Stimulated activated CD4-positive, alpha-beta T cell treated with anti-CD3 and anti-CD28 coated beads, Interleukin-12 subunit alpha, Interleukin-12 subunit beta, amount 100 ng/mL, for 24 hours (primary cell): ENCODE results near the gene TLR8.

Source experiments
- DNase-seq, 2 experiments: peaks; one replicate each; pipeline ENCODE4 v3.0.0-alpha.2; 2020; ENCODE audit warnings: low read depth in 2 of 2

TLR8 gene

DNA sequence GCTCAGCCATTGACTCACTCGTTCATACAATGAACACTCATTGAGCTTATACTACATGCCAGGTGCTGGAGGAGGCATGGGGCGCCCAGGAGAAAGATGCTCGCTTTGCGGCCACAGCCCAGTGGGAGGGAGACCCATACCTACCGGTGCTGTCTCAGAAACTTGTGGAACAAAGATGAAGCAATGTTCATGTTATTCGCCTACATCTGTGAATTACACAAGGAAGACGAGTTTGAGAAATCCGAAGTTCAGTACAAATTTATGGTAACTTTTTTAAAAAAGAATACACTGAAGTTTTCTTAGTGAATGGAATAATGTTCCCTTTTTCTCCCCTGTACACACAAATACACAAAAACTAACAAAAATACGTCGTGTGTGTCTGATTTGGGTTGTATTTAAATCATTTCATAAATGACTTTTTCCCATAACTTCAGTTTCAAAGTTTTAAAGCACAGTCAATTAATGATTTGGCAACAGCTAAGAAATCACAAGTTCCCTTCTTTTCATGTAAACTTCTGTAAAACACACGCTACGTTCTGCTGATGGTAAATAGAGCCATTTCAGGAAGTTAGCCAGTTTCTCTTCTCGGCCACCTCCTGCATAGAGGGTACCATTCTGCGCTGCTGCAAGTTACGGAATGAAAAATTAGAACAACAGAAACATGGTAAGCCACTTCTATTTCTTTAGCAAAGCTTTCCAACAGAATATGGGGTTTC is at the start of gene TLR8:
TSS of gene TLR8 (plus strand) at position 575 of the 716 bp plus-strand sequence. CDS start at position 662, 87 bp downstream.
- DNase-seq = no peak

GRCh38 chrX:12865359-12865758 is 41.1 kb upstream of the TLR8 start:
- no peak for DNase-seq

DNA sequence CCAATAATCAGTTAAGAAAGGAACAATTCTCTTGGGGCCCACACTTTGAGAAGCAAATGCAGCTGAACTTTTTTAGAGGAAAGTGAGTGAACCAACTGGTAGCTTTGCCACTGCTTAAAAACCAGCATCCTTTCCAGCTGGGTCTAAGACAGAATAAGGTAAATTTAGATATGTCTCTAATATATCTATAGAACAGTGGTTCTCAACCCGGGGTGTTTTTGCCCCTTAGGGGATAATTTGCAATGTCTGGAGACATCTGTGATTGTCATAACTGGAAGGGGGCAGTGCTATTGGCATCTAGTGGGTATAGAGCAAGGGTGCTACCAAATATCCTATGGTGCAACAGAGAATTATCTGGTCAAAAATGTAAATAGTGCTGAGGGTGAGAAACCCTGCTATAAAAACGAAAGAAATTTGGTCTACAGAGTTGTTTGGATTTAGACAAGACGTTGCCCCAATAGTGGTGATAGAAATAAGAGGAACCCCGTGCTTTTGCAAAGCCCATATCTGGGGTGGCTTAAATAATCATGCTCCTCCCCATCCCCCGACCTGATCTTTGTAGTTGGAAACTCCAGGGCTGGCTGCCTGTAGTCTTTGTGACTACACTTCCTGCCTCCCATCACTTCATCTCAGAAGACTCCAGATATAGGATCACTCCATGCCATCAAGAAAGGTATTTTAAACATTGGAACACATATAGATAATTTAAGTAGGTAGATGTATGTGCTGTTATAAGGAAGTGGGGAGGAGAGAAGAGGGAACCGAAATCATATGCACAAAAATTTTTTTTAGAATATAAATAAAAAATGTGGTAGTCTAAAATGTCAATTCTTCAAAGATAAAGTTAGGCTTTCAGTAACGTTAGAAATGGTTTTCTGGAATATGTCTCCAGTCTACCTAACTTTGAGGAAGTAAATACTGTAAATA is 39.7 kb upstream of the TLR8 start, which contains the start of gene TLR7:
TSS of gene TLR7 (plus strand) at position 622 of the 927 bp plus-strand sequence. CDS start 507 bp downstream, outside the sequence.
- DNase-seq = no peak

DNA sequence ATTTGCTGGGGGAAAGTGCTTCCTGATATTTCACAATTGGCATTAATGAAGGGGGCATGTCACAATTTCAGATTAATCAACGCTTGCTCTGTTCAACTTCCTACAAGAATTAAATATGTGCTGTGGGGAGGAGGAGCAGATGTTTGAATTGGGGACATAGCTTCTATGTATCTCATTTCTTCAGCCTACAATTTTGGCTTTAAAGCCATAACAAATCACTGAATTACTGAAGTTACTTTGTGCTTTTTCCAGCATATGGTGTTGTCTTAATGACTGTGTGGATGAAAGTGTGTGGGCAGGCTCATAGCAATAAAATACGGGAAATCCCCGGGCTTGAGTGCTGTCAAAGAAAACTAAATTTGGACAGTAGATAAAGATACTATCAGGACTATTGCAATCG is 38.7 kb upstream of the TLR8 start:
- no peak for DNase-seq

DNA sequence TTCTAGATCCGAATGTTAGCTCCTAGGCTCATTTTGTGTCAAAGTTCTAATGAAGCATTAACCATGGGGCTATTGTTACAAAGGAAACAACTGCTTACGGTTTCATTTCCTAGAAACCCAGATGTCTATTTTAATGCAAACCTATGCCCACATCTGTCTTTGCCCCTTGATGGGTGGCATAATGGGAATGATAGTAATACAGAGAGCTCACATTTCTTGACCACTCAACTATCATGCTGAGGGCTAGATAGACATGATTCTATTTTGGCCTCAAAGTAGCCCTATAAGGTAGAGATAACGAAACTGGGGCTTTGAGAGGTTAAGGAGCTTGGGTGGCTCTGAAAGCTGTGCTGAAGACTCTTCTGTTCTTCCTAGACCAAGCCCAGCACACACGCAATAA is 37.7 kb upstream of the TLR8 start:
- no peak for DNase-seq

- DNase-seq = no peak
Measured at GRCh38 chrX:12871257-12871656, 35.2 kb upstream of the TLR8 start.

- no peak for DNase-seq
Measured at GRCh38 chrX:12872741-12873140, 33.7 kb upstream of the TLR8 start.

- no peak for DNase-seq
Measured at GRCh38 chrX:12874581-12874980, 31.8 kb upstream of the TLR8 start.

DNA sequence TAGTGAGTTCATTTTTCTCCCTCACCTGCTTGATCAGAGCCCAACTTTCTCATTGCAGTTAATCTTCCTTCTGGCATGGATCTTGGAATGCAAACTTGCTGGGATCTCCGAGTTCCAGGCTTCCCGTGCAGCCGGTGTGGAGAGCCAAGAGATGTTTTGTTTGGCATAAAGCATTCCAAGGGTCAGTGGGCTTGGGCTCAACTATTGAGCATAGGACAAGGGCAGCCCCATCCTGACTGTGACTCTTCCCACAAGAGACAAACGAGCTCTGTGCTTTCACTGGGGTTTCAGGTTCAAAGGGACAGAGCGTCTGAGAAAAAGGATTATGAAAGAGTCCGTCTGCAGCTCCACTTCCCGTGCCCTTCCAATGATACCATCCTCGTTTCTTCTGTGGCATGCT is 29.0 kb upstream of the TLR8 start:
- no peak for DNase-seq

GRCh38 chrX:12878536-12878935 is 27.9 kb upstream of the TLR8 start:
- no peak for DNase-seq

DNA sequence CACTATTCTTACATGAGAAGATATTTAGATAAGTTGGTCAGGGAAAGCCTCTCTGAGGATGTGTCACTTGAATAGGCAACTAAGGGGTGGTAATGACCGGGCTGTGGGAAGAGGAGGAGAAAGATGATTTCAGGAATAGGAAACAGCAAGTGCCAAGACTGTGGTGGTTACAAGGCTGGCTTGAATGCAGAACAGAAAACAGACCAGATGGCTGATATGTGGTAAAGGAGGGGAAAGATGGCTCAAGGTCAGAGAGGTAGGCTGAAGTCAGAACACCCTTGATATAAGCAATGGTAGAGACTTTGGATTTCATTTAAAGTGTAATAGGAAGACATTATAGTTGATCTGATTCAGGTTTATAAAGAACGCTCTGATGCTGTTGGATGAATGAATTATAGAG is 24.5 kb upstream of the TLR8 start:
- no peak for DNase-seq

DNA sequence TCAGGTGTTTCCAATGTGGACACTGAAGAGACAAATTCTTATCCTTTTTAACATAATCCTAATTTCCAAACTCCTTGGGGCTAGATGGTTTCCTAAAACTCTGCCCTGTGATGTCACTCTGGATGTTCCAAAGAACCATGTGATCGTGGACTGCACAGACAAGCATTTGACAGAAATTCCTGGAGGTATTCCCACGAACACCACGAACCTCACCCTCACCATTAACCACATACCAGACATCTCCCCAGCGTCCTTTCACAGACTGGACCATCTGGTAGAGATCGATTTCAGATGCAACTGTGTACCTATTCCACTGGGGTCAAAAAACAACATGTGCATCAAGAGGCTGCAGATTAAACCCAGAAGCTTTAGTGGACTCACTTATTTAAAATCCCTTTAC is 20.9 kb upstream of the TLR8 start:
- DNase-seq = no peak

DNA sequence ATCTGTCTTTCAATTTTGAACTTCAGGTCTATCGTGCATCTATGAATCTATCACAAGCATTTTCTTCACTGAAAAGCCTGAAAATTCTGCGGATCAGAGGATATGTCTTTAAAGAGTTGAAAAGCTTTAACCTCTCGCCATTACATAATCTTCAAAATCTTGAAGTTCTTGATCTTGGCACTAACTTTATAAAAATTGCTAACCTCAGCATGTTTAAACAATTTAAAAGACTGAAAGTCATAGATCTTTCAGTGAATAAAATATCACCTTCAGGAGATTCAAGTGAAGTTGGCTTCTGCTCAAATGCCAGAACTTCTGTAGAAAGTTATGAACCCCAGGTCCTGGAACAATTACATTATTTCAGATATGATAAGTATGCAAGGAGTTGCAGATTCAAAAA is 19.9 kb upstream of the TLR8 start:
- no peak for DNase-seq

GRCh38 chrX:12887141-12887540 is 19.3 kb upstream of the TLR8 start:
- DNase-seq = no peak

DNA sequence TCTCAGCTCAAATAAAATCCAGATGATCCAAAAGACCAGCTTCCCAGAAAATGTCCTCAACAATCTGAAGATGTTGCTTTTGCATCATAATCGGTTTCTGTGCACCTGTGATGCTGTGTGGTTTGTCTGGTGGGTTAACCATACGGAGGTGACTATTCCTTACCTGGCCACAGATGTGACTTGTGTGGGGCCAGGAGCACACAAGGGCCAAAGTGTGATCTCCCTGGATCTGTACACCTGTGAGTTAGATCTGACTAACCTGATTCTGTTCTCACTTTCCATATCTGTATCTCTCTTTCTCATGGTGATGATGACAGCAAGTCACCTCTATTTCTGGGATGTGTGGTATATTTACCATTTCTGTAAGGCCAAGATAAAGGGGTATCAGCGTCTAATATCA is 18.7 kb upstream of the TLR8 start:
- DNase-seq = no peak

DNA sequence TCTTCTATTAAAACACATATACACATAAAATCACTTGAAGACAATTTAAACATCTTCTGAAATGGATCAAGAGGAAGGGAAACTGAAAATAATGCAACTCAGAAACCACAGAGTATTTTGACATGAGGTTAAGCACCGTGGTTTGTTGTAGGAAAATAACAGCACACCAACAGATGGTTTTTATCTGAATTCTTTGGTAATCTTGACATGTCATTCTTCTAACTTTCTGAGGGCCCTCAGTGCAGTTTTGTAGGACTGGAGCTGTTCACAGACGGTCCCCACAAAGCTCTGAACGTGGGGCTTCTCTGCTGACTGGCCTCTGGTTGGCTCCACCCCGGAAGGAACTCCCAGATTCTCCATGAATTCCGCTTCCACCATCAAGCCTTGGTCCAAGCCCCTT is 16.0 kb upstream of the TLR8 start:
- no peak for DNase-seq

DNA sequence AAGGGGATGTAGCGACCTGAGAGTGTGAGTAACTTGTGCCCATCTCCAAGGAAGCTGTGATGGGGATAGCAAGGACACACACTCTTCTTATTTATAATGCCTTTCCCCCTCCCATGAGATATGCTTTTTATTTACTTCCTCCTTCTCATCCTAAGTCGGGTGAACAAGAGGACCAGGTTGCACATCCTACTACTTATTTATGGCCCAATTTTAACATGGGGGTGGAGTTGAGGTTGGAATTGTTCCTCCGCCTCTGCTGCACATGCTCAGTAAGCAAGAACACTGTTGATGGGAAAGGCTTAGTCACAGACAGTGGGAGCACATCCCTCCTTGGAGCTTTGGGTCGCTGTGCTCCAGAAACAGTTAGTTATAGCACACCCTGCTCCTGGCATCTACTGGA is 15.2 kb upstream of the TLR8 start:
- DNase-seq = no peak

GRCh38 chrX:12891915-12892506 is 14.4 kb upstream of the TLR8 start:
- DNase-seq = no peak

- no peak for DNase-seq
Measured at GRCh38 chrX:12892716-12893115, 13.7 kb upstream of the TLR8 start.

GRCh38 chrX:12894074-12895030 is 12.1 kb upstream of the TLR8 start:
- DNase-seq = no peak

- DNase-seq = no peak
Measured at GRCh38 chrX:12895866-12896265, 10.6 kb upstream of the TLR8 start.
